GM12891 (cell line): ENCODE data around the gene YTHDF2.

ENCODE experiments used
- PAX5 ChIP-seq: IDR thresholded peaks from 2 replicates; pipeline ENCODE4 v1.6.1; 2011; ENCODE audit warnings: low read length, moderate library complexity, mild to moderate bottlenecking; ENCODE audit not compliant: insufficient read depth, severe bottlenecking
- POLR2A ChIP-seq: IDR thresholded peaks from 2 replicates; pipeline ENCODE4 v1.6.1; 2011; ENCODE audit warnings: low read depth, low read length, control low read depth
- POLR2AphosphoS5 ChIP-seq: IDR thresholded peaks from 2 replicates; pipeline ENCODE4 v1.6.1; 2011; ENCODE audit warnings: low read depth, low read length, control low read depth
- POU2F2 ChIP-seq: IDR thresholded peaks from 2 replicates; pipeline ENCODE4 v1.6.1; 2011; ENCODE audit warnings: low read depth, mild to moderate bottlenecking, control low read depth, low read length, moderate library complexity
- SPI1 ChIP-seq: IDR thresholded peaks from 2 replicates; pipeline ENCODE4 v1.6.1; 2011; ENCODE audit warnings: low read depth, low read length, control low read depth
- TAF1 ChIP-seq: IDR thresholded peaks from 2 replicates; pipeline ENCODE4 v1.6.1; 2011; ENCODE audit warnings: low read depth, low read length, control low read depth

- TF ChIP-seq TAF1 (no peak), POLR2AphosphoS5 (peak; percentile 21; the same call in 1 of the 2 replicates), POLR2A (no peak), POU2F2 (no peak), SPI1 (no peak), PAX5 (no peak)
Measured at GRCh38 chr1:28761189-28761588, 24.4 kb downstream of the YTHDF2 start.
